Raji (cell line): Measurements from ENCODE around the gene THBS2.

ENCODE experiments used
- POLR2A ChIP-seq: IDR thresholded peaks from 2 replicates; pipeline ENCODE4 v1.6.1; 2011; ENCODE audit warnings: low read depth, low read length, control low read depth; ENCODE audit not compliant: insufficient read depth

The THBS2 gene

DNA sequence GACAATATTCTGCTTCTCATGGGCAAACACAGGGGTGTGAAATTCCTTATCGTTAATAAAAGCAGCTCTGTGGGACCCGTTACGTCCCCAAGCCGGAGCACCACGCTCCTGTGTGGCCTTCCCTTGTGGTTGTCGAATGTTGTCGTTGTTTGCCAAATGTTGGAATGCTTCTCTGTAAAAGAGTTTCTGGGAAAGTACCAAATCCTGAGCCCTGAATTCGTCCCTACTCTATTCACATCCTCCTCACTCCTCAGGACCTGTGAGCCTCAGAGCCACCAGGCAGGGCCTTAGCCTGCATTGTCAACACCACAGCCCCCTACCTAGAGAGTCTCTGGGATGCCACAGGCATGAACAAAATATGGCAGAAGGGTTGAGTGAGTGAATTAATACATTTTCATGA, 64.0 kb downstream of the THBS2 start:
- TF ChIP-seq POLR2A: no peak

DNA sequence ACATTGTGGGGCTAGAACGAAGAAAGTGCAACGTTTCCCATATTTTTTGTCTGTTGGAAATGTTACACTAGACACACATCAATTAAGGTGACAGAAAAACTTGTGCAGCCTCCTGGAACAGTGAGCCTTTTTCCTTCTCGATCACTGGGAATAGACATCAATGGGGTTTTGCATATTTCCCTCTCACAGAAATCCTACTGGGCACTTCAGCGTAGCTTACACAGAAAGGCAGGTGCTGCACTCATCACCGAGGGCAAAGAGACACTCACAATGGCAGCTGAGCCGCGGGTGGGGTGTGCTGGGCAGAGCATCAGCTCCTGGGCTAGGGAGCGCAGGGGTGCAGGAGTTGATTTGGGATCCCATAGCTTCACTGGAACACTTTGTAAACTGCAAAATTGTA, 64.5 kb downstream of the THBS2 start:
- no peak for TF ChIP-seq POLR2A

DNA sequence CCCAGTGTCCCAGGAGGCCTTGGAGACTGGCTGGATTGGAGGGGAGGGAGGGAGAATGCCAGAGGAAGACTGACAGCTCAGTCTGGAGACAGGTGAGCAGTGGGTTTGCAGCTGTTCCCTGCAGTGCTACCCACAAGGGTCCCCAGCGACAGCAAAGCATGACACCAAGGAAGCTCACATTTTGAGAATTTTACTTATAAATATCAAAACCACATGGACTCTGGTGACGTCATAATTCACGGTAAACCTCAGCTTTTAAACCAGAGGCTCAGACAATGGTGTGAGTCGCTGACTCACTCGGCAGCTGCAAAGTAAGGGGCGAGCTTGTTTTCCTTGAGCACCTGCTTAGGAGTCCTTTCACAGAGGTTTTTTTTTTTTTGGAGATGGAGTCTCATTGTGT, 65.2 kb downstream of the THBS2 start:
- no peak for TF ChIP-seq POLR2A

DNA sequence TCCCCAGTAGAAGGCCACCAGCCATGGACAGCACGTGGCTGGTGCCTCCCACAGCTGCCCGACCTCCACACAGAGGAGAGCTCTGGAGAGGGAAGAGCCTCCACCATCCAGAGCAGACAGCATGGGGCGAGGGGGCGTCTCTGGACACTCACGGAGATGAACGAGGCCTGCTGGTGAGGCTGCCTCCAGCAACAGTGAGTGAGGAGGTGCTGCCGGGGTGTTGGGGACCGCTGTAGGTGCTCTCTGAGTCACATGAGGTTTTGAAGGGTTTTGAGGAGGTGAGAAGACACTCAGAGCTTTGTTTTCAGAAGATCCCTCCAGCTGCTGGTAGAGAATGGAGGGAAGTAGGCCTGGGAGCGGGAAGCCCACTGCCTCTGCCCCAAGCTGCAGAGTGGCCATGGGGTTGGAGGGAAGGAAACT, 65.6 kb downstream of the THBS2 start:
- TF ChIP-seq POLR2A: no peak

DNA sequence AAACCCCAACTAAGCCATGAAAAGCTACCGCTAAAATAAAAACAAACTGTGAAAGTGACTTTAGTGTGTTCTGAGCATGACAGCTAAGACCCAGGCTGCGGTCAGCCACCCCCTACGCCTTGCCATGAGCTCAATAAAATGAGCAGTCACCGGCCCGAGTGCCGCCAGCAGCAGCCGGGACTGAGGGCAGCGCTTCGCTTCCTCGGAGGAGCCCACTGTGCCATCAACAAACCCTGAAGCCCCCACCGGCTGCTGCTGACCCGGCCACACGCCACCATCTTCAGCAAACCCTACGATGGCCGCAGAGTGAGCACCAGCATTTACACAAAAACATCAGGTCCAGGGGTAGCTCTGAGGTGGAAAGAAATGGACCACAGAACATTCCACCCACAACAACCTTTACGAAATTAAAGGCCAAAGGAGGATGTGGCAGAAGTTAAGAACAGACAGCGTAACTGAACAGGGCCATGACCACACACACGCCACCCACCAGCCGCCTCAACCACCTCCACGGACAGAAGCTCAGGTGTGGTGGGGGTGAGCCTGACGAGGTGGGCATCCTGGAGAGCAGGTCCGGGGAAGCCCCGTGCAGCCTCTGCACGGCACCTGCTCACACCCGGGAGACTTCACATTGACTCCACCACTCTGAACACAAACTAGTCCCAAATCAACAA, 67.0 kb downstream of the THBS2 start:
- TF ChIP-seq POLR2A: no peak

DNA sequence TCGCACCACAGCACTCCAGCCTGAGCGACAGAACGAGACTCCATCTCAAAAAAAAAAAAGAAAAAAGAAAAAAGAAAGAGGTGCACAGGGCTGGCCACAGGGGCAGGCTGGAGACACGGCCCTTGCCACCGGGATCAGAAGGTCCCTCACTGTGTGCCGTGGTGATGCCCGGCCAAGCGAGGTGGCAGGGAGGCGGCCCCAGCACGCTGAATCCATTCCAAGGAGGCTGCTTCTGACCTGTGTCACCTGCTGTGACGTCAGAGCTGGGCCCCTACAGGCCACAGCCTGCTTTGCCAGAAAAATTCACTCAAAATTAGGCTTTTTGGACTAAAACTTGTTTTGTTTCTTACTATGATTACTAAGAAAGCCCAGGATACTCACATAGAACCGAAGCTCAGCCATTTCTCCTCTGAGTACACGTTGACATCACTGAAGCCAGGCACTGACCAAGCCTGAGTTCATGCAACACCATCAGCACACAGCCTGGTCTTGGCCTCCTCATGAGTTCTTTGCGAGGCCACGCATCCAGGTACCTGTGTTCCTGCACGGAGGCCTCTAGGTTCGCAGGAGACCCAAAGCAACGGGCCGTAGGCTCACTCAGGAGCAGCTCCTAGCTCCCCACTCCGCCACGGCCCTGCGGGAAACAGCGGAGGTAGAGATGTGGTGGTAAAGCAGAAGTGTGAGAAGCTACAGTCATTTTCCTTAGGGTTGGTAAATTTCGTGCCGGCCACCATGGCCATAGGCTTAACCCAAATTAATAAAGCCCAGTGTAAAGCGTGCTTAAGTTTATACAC, 67.8 kb downstream of the THBS2 start:
- no peak for TF ChIP-seq POLR2A

DNA sequence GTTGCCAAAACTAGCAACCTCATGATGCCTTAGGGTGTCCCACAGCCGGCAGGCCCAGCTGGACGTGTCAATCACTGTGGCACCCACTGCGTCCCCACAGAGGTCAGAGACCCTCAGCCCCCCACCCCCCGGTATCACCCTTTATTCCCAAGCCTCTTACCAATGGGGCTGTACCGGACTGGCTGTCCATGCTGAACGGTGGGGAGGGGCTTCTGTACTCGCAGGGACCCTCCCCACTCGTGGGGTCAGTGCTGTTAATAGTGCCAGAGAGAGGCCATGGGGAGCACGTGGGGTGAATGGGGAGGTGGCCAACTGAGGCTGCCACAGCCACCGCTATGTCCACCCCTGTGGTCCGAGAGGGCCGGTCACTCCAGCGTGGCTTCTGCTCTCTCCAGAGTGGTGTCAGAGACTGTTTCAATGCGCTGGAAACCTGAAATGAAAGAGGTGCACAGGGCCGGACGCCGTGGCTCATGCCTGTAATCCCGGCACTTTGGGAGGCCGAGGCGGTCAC, 68.6 kb downstream of the THBS2 start:
- no peak for TF ChIP-seq POLR2A

DNA sequence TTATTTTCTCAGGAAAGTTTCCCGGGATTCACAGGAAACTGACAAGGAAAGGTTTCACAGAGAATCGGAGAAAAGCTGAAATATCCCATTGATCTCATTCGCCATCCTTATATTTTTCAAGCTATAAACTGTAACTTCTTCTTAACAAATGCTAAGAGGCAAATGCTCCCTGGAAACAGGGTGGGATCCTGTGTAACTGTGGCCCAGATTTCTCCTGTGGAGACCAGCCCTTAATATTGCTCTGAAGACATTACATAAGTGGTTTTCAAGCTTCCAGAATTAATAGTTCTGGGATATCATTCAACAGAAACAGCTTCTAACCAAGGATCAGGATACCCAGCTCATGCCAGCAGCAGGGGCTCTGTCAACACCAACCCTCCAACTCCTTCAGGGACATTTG, 69.2 kb downstream of the THBS2 start:
- TF ChIP-seq POLR2A: no peak

DNA sequence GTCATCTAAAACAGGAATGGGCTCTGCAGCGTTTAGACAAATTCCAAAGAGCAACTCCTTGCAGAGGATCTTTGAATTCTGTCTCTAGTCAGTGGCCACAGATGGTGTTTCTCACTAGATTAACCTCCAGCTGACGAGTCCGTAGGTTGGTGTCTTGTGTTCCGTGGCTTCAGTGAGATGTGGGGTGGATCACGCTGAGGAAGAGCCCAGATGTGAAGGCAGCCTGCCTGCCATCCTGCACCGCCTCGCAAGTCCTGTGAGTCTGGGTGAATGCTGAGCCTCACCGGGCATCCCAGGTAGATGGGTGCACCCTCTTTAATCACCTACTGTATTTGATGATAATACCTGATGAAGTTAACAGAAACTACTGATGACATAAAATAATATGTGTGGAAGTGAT, 70.4 kb downstream of the THBS2 start:
- no peak for TF ChIP-seq POLR2A

DNA sequence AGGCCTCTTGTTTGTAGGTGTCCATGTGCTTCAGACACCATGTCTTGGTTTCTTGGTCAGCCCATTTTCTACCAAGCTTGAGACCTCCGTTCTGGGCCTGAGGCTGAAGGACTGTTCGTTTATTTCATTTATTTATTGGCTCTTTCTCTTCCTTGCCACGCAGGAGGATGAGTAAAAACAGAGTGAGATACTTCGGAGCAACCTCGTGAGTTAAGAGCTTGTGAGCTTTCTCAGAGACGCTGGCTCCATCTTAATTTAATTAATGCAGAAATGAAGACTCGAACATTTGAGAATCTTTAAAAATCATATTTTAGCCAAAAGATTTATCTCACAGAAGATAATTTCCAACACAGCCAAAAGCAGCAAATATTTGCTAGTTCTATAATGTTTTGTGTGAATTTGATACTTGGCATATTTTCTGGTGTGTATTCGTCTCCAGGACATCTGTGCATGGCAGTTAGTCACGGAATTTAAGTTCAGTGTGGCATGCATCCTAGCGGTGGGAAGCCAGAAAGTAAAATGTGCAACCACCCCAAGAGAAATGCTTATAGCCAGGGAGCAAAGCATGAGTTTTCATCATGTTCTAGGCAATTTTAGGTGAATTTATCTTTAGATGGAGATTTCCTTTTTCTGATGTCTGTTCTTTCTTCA, 76.0 kb downstream of the THBS2 start:
- no peak for TF ChIP-seq POLR2A

DNA sequence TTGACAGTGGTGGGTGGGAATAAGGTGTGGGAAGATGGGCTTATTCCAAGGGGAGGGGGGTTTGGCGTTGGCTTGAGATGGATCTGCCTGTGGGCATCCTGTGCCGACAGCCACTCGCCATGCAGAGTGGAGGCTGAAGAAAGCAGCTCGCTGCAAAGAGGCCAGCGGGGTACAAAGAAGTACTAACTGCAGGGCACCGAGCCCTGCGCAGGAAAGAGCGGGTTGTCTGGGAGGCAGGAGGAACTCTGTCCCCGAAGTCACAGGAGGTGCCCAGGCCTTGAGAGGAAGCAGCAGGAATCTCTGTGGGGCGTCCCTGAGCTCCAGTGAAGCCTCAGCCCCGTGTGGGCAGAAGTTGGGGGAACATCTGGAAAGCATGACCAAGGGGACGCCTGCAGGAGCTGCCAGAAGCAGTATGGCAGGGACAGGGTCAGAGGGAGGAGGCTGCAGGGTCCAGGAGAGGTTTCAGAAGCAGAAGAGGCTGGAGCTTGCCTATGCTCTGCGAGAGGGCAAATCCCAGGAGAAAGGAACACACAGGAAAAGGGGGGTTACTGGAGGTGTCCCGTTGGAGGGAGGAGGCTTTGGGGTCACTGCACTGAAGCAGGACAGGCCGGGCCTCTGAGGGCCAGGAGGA, 77.2 kb downstream of the THBS2 start:
- TF ChIP-seq POLR2A: no peak

DNA sequence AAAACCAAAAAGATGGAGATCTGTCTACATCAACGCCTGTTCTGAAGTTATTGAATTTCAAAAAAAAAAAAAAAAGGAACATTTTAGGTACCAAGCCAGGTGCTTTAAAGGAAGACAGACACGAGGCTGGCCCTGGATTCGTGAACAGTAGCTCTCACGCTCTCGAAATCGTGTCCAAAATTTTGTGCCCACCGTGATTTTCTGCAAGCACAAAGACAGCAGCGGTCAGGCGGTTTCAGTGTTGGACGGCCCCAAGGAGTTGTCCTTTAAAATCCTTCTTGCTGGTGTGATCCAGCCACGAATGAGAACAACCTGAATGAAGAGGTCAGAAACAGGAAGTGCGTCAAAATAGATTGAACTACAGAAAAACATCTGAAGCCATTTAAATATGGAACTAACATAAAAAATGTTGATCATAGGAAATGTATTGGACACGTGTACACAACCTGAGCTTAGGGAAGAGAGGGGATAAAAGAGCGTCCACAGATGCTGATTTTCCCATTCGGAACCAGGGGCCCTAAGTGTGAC, 78.2 kb downstream of the THBS2 start:
- TF ChIP-seq POLR2A: no peak

DNA sequence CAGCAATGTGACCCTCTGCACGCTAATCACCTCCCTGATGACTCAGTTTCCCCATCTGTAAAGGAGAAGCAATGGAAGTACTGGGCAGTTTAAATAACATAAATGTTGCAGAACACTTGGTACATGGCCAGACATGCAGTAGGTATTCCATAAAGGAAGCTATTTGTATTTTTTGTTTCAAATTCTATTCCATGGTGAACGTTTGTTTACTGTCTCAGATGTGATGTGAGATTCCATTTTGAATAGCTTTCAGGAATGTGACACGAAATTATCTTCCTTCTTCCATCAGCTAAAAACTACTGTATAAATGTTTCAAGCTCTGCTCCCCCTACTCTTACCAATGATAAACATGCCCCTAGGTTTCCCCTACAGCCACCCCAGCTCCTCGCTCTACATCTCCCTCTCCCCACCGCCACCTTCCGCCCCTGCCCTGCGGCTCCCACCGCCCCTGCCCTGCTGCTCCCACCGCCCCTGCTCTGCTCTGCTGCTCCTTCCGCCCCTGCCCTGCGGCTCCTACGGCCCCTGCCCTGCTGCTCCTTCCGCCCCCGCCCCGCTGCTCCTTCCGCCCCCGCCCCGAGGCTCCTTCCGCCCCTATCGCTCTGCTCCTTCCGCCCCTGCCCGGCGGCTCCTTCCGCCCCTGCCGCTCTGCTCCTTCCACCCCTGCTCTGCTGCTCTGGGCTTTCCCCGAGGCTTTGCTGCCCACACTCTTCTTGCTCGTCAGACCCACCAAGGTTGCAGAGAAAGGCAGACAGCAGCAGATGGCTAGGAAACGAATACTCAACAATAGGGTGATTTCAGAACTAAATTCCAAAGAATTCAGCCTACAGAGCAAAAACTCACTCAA, 78.9 kb downstream of the THBS2 start:
- no peak for TF ChIP-seq POLR2A

DNA sequence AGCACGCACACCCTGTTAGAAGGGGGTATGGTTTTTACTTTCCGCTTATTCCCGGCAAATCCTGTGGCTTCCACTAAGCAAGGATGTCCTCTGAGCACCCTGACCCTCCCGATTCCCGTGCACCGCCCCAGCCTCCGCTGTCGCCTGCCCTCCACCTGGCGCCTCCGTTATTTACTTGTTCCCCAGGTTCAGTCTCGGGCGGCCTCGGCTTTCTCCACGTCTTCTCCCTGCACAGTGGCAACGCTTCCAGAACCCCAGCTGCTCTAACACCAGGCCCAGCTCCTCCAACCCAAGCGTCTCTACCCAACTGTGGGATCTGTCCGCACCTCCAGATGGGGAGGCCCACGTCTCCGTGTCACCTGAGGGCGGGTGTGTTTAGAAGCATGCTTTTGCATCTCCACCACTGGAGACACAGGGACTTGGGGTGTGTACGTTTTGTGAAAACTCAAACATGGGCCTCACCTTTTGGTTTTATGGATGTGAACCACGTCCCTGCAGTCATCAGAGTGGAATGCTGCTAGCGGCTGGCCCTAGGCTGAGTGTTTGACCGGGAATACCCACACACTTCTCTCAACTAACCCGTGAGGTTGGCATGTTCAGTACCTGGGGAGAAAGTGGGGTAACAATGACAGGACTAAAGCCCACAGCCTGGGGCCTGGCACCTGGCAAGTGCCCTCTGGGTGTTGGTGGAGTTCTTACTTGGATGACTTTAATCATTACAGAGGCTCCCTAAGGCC, 79.9 kb downstream of the THBS2 start:
- TF ChIP-seq POLR2A: no peak
